CD4-positive, alpha-beta T cell treated with Interleukin-21 for 1 hour (primary cell): ENCODE measurements around the gene C11orf52.
"Not testable (repeated sequence)": the region's sequence is repeated elsewhere in the genome, so short reads cannot be mapped to it uniquely, and the experiment has no call there.

Experiments
- DNase-seq: peaks from one replicate; pipeline ENCODE4 v3.0.0-alpha.2; 2020

C11orf52 gene

GRCh38 chr11:111913031-111913861 is 5.5 kb upstream of the C11orf52 start:
- no peak for DNase-seq

GRCh38 chr11:111913997-111914396 is 4.7 kb upstream of the C11orf52 start:
- no peak for DNase-seq

- DNase-seq, result no peak
These were observed 1.9 kb upstream of the C11orf52 start for GRCh38 chr11:111916768-111917167.

DNA sequence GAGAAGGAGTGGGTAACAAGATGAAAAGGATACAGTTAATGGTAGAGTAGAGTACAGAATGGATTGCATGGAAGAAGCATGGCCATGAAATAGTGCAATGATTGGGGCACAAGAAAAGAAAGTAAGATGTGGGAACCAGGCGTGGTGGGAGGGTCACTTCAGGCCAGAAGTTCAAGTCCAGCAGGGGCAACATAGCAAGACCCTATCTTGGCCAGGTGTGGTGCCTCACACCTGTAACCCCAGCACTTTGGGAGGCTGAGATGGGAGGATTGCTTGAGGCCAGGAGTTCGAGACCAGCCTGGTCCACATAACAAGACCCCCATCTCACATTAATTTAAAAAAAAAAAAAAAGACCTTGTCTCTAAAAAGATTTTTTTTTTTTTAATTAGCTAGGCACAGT is 1.4 kb upstream of the C11orf52 start:
- no peak for DNase-seq

DNA sequence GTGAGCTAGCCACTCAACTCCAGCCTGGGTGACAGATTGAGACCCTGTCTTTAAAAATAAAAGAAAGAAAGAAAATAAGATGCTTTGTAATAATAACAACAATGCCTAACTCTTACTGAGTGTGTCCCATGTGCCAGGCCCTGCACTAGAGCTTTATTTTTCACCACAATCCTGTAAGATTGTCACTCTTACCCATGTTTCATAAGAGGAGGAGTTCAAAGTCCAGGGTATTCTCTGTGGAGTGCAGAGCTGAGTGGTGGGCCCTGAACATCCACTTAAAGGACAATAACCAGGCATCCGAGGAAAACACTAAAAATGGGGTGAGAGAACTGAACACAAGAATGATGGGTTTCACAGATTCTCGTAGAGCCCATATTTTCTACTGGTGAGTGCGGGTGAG is 925 bp upstream of the C11orf52 start:
- no peak for DNase-seq

DNA sequence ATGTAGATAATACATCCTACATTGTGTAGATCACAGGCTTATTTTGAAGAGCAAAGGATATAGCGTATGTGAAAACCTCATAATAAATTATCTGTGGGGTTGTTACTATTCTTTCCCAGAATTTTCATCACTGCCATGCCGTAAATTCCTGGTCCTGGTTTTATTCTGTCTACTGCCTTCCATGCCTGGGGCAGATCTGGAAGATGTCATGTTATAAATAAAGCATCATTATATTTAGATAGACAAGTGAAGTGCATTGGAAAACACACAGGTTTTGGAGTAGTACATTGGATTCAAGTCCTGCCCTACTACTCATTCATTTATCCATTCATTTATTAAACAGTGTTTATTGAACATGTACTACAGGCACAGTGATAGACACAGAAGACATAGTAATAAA is 2.2 kb downstream of the C11orf52 start:
- no peak for DNase-seq

- DNase-seq, result no peak
These were observed 3.0 kb downstream of the C11orf52 start for GRCh38 chr11:111921541-111922230.

DNA sequence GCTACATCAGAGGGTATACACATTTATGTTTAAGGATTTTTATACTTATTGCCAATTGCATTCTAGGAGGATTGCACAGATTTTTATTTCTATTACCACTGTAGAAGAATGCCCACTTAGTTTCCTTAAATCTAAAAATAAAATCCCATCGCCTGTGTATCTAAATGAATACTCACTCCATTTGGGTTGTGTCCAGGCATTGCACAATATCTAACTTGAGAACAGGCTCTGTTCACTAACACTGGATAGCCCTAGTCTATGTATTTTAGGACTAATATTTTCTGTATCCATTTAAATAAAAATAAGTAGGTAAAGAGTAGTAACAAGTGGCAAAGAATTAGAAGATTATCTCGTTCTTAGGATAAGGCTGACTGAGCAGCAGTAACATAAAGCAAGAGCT is 4.1 kb downstream of the C11orf52 start:
- no peak for DNase-seq

- no peak for DNase-seq
These were observed 4.7 kb downstream of the C11orf52 start for GRCh38 chr11:111923351-111923788.

DNA sequence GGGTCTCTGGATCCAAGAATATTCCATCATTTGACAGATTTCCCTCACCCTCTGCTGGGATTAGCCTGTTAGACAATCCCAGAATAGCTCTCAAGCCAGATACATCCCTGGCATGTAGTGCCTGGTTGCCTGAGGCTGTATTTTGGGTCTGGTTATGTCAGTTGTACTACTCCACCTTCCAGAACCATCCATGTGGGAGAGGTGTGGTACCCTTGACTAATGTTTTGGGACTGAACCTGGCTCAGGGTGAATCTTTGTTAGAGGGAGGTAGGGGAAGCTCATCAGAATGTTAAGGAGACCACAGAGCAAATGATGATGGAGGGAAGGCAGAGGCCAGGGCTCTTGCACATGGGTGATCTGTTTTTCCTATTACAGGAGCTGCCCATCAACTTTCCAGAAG is 5.2 kb downstream of the C11orf52 start:
- no peak for DNase-seq

GRCh38 chr11:111925953-111926352 is 7.2 kb downstream of the C11orf52 start:
- DNase-seq, result no peak

GRCh38 chr11:111926505-111927391 is 8.0 kb downstream of the C11orf52 start:
- peak; percentile 98 for DNase-seq

GRCh38 chr11:111930472-111930871 is 11.8 kb downstream of the C11orf52 start:
- no peak for DNase-seq

- DNase-seq, result no peak
These were observed 13.9 kb downstream of the C11orf52 start for GRCh38 chr11:111932611-111932950.

GRCh38 chr11:111933176-111933575 is 14.5 kb downstream of the C11orf52 start:
- not testable (repeated sequence) for DNase-seq

- DNase-seq, result no peak
These were observed 15.2 kb downstream of the C11orf52 start for GRCh38 chr11:111933872-111934271.

DNA sequence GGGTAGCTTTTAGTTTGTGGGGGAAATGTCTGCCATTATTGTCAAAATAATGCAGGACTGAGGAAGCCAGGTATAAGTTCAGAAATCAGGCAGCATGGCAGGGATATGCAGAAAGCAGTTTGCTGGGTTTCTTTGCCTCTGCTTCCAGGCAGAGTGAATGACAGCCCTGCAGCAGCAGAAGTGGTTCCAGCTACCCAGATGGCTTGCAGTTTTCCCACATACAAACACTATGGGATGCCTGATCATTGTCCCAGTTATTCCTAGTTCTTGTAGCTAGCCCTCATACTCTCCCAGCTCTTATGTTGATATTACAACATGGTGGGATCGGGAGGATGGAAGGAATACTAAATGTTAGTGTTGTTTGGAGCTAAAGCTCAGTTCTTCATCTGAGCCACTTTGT is 15.6 kb downstream of the C11orf52 start:
- no peak for DNase-seq

DNA sequence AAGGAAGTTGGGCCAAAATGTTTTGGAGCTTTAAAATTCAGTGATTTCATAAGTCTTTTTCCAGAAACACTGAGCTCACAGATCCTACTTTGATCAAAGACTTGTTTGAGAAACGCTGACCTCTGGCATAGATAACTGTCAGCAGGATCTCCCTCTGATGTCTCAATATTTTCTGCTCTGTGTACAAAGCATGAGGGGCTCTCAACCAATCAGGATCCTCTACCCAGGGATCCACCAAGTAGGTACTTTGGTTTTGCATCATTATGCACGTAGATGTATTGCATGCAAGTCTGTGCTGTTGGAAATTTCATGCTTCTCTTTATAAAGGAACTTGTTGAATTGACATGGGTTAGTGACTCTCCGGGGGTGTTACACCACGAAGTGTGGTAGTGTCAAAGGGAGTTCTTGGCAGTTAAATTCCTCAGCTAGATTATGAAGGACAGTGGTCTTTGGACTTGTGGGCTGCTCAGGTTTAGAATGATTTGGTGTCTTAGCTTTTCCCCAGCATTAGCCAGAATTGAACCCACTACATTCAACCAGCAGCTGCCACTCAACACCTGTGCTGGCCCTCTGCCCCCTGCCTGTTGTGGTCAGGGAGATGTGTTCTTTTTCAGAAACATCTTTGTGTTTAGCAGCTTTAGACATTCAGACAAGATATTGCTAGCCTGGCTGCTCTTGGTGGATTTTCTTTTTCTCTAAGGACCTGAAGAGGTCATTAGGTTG is 16.8 kb downstream of the C11orf52 start:
- no peak for DNase-seq

DNA sequence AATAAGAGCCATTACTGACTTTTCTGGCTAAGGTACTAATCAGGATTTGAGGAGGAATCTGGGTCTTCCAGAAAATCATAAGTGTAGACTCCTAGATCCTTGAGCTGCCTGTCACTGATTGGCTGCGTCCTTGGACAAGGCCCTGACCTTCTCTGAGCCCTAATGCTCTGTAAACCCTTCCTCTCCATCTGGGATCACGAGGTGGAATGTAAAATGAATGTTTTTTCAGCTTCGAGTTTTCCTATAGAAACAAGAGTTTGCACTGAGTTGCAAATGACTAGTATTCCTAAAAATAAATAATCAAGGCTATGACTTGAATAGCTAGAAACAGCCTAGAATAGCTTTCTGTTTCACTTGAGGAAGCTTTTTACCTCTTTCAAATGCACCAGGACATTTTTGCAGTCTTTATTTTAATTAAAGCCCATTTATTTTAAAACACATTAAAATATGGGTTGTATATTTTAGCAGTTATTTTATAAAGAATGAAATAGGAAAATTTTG is 17.4 kb downstream of the C11orf52 start:
- no peak for DNase-seq

DNA sequence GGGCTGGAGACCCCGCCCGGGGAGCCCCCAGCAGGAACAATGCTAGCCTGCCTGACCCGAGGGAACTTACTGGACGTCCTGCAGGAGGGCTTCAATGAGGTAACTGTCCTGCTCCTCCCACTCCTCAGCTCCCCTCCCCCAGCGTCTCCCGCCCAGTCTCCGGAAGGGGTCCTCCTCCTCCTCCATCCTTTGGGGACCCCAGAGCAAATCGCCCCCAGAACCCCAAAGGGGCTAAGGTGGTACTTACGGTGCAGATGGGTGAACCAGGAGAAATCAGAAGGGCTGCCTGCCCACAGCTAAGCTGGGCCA is 18.7 kb downstream of the C11orf52 start:
- DNase-seq, result no peak

- DNase-seq, result no peak
These were observed 19.1 kb downstream of the C11orf52 start for GRCh38 chr11:111937844-111938243.

GRCh38 chr11:111938687-111939160 is 20.0 kb downstream of the C11orf52 start:
- peak; percentile 35 for DNase-seq
